GM13976 (cell line): ENCODE results near the gene PLPP7.

ENCODE experiments used
- DNase-seq: peaks from one replicate; pipeline ENCODE4 v3.0.0; 2012; ENCODE audit warnings: low spot score
- CTCF ChIP-seq: IDR thresholded peaks from 2 replicates; pipeline ENCODE4 v1.5.1; 2012; ENCODE audit warnings: borderline replicate concordance, mild to moderate bottlenecking; ENCODE audit not compliant: insufficient read depth; ENCODE audit errors: extremely low read depth, missing control alignments, control extremely low read depth
- in situ Hi-C: fragments of 300-500 bp; cut with MboI; formaldehyde crosslinking; loops from one replicate; pipeline ENCODE4 v1.12.0; 2022; ENCODE audit warnings: low sequenced_read_pairs, mixed read lengths, inconsistent platforms; ENCODE audit not compliant: unreplicated experiment

Gene PLPP7

GRCh38 chr9:131302244-131303075 lies 12.9 kb downstream of the PLPP7 start:
- TF ChIP-seq CTCF = no peak
- no peak for DNase-seq
- in situ Hi-C loops = no loop called here

GRCh38 chr9:131303381-131304321 lies 14.1 kb downstream of the PLPP7 start:
- no peak for DNase-seq
- no peak for TF ChIP-seq CTCF
- in situ Hi-C loops = no loop called here

- no peak for TF ChIP-seq CTCF
- DNase-seq = no peak
- in situ Hi-C loops = no loop called here
These were observed 15.3 kb downstream of the PLPP7 start for GRCh38 chr9:131304676-131305355.

GRCh38 chr9:131306397-131307004 lies 17.0 kb downstream of the PLPP7 start:
- in situ Hi-C loops = no loop called here
- no peak for TF ChIP-seq CTCF
- no peak for DNase-seq

GRCh38 chr9:131307974-131308373 lies 18.5 kb downstream of the PLPP7 start:
- in situ Hi-C loops = no loop called here
- DNase-seq = no peak
- no peak for TF ChIP-seq CTCF

GRCh38 chr9:131308452-131308851 lies 18.9 kb downstream of the PLPP7 start:
- in situ Hi-C loops = no loop called here
- DNase-seq = no peak
- no peak for TF ChIP-seq CTCF
